Smooth muscle cell (in vitro differentiated cells): ENCODE measurements around the gene CLDN19. TPM values are rescaled to one million over a fixed set of nuclear protein-coding genes. Genes with fewer than 3 reads are reported as not detected.

Experiments used
- DNase-seq: peaks from one replicate; lab custom pipeline; 2025; ENCODE audit not compliant: unreplicated experiment; lab: John Stamatoyannopoulos, UW
- H2AFZ ChIP-seq: fragments of 200-600 bp; sonication (generic); 2 replicates; pipeline ENCODE4 v1.6.0; 2016; ENCODE audit warnings: antibody characterized with exemption, low read depth, mild to moderate bottlenecking
- H3F3A ChIP-seq: fragments of 200-600 bp; sonication (generic); 2 replicates; pipeline ENCODE4 v1.6.0; 2017; ENCODE audit warnings: antibody characterized with exemption, low read depth
- H3K27ac ChIP-seq: fragments of 200-600 bp; sonication (generic); 2 replicates; pipeline ENCODE4 v1.5.1; 2016; ENCODE audit warnings: low read depth, mild to moderate bottlenecking
- H3K27me3 ChIP-seq: fragments of 200-600 bp; sonication (generic); 2 replicates; pipeline ENCODE4 v1.6.1; 2016; ENCODE audit warnings: low read depth, mild to moderate bottlenecking
- H3K36me3 ChIP-seq: fragments of 200-600 bp; sonication (generic); 2 replicates; pipeline ENCODE4 v1.5.1; 2016; ENCODE audit warnings: low read depth
- H3K4me1 ChIP-seq: fragments of 200-600 bp; sonication (generic); 2 replicates; pipeline ENCODE4 v1.5.1; 2016; ENCODE audit warnings: low read depth
- H3K4me2 ChIP-seq: fragments of 200-600 bp; sonication (generic); 2 replicates; pipeline ENCODE4 v1.6.0; 2016; ENCODE audit warnings: mild to moderate bottlenecking
- H3K4me3 ChIP-seq: fragments of 200-600 bp; sonication (generic); 2 replicates; pipeline ENCODE4 v1.5.1; 2016; ENCODE audit warnings: mild to moderate bottlenecking
- H3K79me2 ChIP-seq: fragments of 200-600 bp; sonication (generic); 2 replicates; pipeline ENCODE4 v1.6.0; 2016; ENCODE audit warnings: low read depth, mild to moderate bottlenecking
- H3K9ac ChIP-seq: fragments of 200-600 bp; sonication (generic); 2 replicates; pipeline ENCODE4 v1.6.0; 2016; ENCODE audit warnings: low read depth
- H3K9me3 ChIP-seq: fragments of 200-600 bp; sonication (generic); replicated peaks from 2 replicates; pipeline ENCODE4 v1.5.1; 2016; ENCODE audit warnings: low read depth
- H4K20me1 ChIP-seq: fragments of 200-600 bp; sonication (generic); 2 replicates; pipeline ENCODE4 v1.6.0; 2016; ENCODE audit warnings: low read depth
- WGBS: methylation state at CpG from one replicate; pipeline ENCODE4 v1.1.7; 2016; ENCODE audit warnings: low lambda C conversion rate; 5-methylcytosine and 5-hydroxymethylcytosine counted together
- polyA plus RNA-seq: library from polyadenylated mRNA; unstranded; fragments of >200 nt; fragmentation: Nextera tagmentation; extraction: Ambion mirVana; gene quantifications from 2 replicates; pipeline ENCODE4 v1.2.1, GENCODE V29; 2016
- total RNA-seq: library from RNA; depleted of rRNA; stranded (reverse); fragments of >200 nt; gene quantifications from 2 replicates; pipeline ENCODE4 v1.2.3, GENCODE V29; 2014
- TF ChIP-seq, protein P1 (sequence below): fragments of 200-600 bp; sonication (generic); IDR thresholded peaks from 2 replicates; pipeline ENCODE4 v1.5.1; 2017; ENCODE audit warnings: borderline replicate concordance, mild to moderate bottlenecking, antibody characterized with exemption; ENCODE audit not compliant: insufficient read depth, poor library complexity, severe bottlenecking

The CLDN19 gene
- total and polyA plus RNA-seq, 2 experiments from 2014 or later, result 0.67 to 2.4 TPM

DNA sequence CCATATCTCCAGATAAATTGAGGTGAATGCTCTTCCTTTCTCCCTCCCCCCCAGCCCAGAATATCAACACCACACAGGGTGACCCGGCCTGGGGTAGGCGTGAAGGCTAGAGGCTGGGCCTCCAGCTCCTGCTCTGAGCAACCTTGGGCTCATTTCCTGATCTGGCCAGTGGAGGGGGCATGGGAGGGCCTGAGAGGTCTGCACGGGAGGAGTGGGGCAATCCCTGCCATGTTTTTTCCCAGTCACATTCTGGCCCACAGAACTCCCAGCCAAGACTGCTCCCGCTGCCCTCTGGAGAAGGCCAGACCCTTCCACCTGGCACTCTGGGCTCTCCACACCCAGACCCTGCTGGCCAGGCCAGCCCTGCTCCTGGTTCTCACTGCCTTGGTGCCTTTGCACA lies 3.9 kb downstream of the CLDN19 start:
- Histone ChIP-seq H3K9ac (no peak overlapping the region), H3K4me2 (no peak overlapping the region), H3K4me1 (peaks cover 16% of the 10 kb centered on the region), H3K9me3 (no peaks in the 10 kb centered on the region), H3F3A (no peaks in the 10 kb centered on the region), H4K20me1 (no peaks in the 10 kb centered on the region), H3K27ac (no peak overlapping the region), H3K79me2 (no peaks in the 10 kb centered on the region), H3K27me3 (no peaks in the 10 kb centered on the region), H3K4me3 (no peak overlapping the region), H2AFZ (no peak overlapping the region), H3K36me3 (no peaks in the 10 kb centered on the region)
- no peak for DNase-seq
- 68% methylated on average over 4 of the region's 4 CpGs for WGBS
- TF ChIP-seq, protein P1, sequence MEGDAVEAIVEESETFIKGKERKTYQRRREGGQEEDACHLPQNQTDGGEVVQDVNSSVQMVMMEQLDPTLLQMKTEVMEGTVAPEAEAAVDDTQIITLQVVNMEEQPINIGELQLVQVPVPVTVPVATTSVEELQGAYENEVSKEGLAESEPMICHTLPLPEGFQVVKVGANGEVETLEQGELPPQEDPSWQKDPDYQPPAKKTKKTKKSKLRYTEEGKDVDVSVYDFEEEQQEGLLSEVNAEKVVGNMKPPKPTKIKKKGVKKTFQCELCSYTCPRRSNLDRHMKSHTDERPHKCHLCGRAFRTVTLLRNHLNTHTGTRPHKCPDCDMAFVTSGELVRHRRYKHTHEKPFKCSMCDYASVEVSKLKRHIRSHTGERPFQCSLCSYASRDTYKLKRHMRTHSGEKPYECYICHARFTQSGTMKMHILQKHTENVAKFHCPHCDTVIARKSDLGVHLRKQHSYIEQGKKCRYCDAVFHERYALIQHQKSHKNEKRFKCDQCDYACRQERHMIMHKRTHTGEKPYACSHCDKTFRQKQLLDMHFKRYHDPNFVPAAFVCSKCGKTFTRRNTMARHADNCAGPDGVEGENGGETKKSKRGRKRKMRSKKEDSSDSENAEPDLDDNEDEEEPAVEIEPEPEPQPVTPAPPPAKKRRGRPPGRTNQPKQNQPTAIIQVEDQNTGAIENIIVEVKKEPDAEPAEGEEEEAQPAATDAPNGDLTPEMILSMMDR, result peak; percentile 16

DNA sequence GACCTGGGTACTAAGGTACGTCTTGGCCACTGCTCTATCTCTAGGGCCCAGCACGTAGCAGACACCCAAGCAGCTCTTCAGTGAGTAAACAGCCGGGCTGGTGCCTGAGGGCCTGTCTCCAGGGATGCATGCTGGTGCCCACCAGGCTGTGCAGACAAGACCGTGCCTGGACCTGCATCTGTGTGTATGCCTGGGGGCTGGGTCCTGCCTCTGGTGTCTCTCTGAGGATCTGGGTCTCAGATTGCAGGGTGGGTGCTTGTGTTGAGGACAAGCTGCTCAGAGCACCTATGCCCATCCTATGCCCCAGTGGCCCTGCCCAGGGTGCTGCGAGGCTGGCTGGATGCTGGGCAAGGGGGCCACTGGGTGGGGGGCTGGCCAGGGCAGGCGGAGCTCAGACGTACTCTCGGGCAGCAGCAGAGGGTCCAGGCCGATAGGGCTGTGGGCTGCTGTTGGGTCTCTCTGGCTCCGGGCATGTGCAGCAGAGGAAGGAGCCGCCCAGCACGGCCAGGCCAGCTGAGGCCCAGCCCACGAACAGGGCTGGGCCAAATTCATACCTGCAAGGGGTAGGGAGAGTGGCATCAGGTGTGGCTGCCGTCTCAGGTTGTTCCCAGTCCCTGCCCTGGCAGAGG lies 4.4 kb downstream of the CLDN19 start:
- Histone ChIP-seq H3K27ac (no peak overlapping the region), H3K4me3 (no peak overlapping the region), H4K20me1 (no peaks in the 10 kb centered on the region), H2AFZ (no peak overlapping the region), H3F3A (no peaks in the 10 kb centered on the region), H3K27me3 (no peaks in the 10 kb centered on the region), H3K36me3 (no peaks in the 10 kb centered on the region), H3K4me1 (peaks cover 12% of the 10 kb centered on the region), H3K9me3 (no peaks in the 10 kb centered on the region), H3K79me2 (no peaks in the 10 kb centered on the region), H3K4me2 (no peak overlapping the region), H3K9ac (no peak overlapping the region)
- DNase-seq, result no peak
- 88% methylated on average over 14 of the region's 14 CpGs for WGBS
- TF ChIP-seq, protein P1, result no peak

DNA sequence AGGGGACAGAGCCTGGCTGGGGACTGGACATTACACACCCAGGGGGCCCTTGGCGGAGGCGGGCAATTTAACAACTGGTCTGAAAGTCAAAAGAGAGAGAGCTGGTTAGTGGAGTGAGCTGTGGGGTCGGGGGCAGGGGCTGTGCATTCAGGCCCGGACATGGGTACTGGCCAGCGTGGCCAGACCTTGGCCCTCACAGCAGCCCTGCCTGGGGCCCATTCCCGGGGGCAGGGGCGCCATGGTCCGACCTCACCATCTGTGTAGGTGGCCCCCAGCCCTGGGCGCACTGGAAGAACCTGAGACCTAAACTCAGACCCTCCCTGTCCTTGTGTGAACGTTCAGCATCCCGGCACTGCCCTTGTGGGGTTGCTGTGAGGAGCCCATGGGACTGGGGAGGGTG lies 5.0 kb downstream of the CLDN19 start:
- no peak overlapping the region for H3K4me2 ChIP-seq
- H3K27ac ChIP-seq, result no peak overlapping the region
- H3K4me1 ChIP-seq, result peaks cover 7% of the 10 kb centered on the region
- no peak overlapping the region for H3K4me3 ChIP-seq
- no peak overlapping the region for H3K9ac ChIP-seq
- WGBS, result 91% methylated on average over 11 of the region's 11 CpGs
- H3K79me2 ChIP-seq, result no peaks in the 10 kb centered on the region
- TF ChIP-seq, protein P1, result no peak
- H3K36me3 ChIP-seq, result no peaks in the 10 kb centered on the region
- no peaks in the 10 kb centered on the region for H3F3A ChIP-seq
- H3K27me3 ChIP-seq, result no peaks in the 10 kb centered on the region
- no peak for DNase-seq
- H4K20me1 ChIP-seq, result no peaks in the 10 kb centered on the region
- H2AFZ ChIP-seq, result no peak overlapping the region
- no peaks in the 10 kb centered on the region for H3K9me3 ChIP-seq

DNA sequence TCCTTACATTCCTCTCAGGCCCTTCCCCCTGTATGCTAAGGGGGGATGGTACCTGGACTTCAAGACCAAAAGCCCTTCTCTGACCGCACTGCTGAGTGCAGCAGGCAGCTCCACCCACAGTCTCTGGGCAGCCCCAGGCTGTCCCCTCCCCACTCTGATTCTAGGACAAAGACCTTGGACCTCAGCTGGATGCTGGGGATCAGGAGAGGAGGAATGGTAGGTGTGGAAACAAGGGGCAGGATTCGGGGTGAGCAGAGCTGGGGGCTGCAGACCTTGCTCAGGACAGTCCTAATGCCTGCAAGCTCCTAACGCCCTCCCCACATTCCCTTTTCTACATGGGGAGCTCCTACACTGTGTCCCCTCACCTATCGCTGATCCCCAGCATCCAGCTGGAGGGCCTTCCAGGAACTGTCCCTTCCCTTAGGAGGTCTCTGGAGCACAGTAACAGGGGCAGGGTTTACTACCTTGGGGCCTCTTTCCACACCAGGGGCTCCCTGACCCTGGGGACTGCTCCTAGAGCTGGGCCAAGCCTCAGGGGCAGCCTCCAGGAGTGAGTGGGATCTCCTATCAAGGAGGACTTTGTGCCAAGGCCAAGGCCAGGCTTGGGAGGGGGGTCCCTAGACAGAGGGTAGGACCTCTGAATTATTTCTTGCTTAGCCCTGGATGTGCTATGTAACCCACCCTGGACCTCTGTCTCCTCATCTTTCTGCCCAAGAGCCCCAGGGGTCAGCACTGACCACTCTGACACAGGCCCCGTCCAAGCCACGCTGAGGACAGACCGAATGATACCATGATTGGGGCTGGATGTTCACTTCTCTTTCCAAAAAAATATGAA lies 5.6 kb downstream of the CLDN19 start:
- no peak overlapping the region for H2AFZ ChIP-seq
- H3K27ac ChIP-seq, result no peak overlapping the region
- no peaks in the 10 kb centered on the region for H3K9me3 ChIP-seq
- peaks cover under 1% of the 10 kb centered on the region for H3K4me1 ChIP-seq
- H3K4me2 ChIP-seq, result no peak overlapping the region
- TF ChIP-seq, protein P1, result no peak
- H3K4me3 ChIP-seq, result no peak overlapping the region
- no peaks in the 10 kb centered on the region for H3K79me2 ChIP-seq
- H3K36me3 ChIP-seq, result no peaks in the 10 kb centered on the region
- DNase-seq, result no peak
- H3K9ac ChIP-seq, result no peak overlapping the region
- no peaks in the 10 kb centered on the region for H3F3A ChIP-seq
- WGBS, result 90% methylated on average over 7 of the region's 7 CpGs
- no peaks in the 10 kb centered on the region for H3K27me3 ChIP-seq
- no peaks in the 10 kb centered on the region for H4K20me1 ChIP-seq
